Neutrophil (primary cell): ENCODE measurements around the gene ZBTB20.

Experiments used
- H3K27ac ChIP-seq: fragments of 200-600 bp; sonication (generic); 2 replicates; pipeline ENCODE4 v1.5.1; 2016; ENCODE audit warnings: mild to moderate bottlenecking, moderate library complexity
- H3K27me3 ChIP-seq: fragments of 200-600 bp; sonication (generic); 2 replicates; pipeline ENCODE4 v1.6.0; 2016; ENCODE audit warnings: mild to moderate bottlenecking
- H3K36me3 ChIP-seq: fragments of 200-600 bp; sonication (generic); 2 replicates; pipeline ENCODE4 v1.5.1; 2017
- H3K4me1 ChIP-seq, 2 experiments: fragments of 200-600 bp in 1 of 2; sonication (generic) in 1 of 2; 1 replicate in 1 of 2; 2 replicates in 1 of 2; pipeline versions ENCODE4 v1.5.1 to v1.6.1; 2013 to 2016; ENCODE audit warnings: low read depth in 1 of 2, low read length in 1 of 2, mild to moderate bottlenecking in 1 of 2, moderate library complexity in 1 of 2; ENCODE audit not compliant: control insufficient read depth in 1 of 2, insufficient read depth in 1 of 2
- H3K4me3 ChIP-seq, 2 experiments: fragments of 200-600 bp in 1 of 2; sonication (generic) in 1 of 2; 1 replicate in 1 of 2; 2 replicates in 1 of 2; pipeline ENCODE4 v1.5.1; 2013 to 2016; ENCODE audit warnings: low read depth in 1 of 2, low read length in 1 of 2, mild to moderate bottlenecking in 1 of 2, moderate library complexity in 1 of 2
- H3K9me3 ChIP-seq: fragments of 200-600 bp; sonication (generic); 2 replicates; pipeline ENCODE4 v1.5.1; 2016
- TF ChIP-seq, protein P1 (sequence below): fragments of 200-600 bp; sonication (generic); IDR thresholded peaks from 2 replicates; pipeline ENCODE4 v1.5.1; 2016; ENCODE audit warnings: antibody characterized with exemption

ZBTB20 gene

GRCh38 chr3:114454551-114455251 lies 692.4 kb downstream of the ZBTB20 start:
- peaks cover 8 to 11% of the 10 kb centered on the region in 2 experiments for H3K4me1 ChIP-seq
- H3K36me3 ChIP-seq: no peaks in the 10 kb centered on the region
- H3K27ac ChIP-seq: no peak overlapping the region
- no peaks in the 10 kb centered on the region for H3K9me3 ChIP-seq
- TF ChIP-seq, protein P1, sequence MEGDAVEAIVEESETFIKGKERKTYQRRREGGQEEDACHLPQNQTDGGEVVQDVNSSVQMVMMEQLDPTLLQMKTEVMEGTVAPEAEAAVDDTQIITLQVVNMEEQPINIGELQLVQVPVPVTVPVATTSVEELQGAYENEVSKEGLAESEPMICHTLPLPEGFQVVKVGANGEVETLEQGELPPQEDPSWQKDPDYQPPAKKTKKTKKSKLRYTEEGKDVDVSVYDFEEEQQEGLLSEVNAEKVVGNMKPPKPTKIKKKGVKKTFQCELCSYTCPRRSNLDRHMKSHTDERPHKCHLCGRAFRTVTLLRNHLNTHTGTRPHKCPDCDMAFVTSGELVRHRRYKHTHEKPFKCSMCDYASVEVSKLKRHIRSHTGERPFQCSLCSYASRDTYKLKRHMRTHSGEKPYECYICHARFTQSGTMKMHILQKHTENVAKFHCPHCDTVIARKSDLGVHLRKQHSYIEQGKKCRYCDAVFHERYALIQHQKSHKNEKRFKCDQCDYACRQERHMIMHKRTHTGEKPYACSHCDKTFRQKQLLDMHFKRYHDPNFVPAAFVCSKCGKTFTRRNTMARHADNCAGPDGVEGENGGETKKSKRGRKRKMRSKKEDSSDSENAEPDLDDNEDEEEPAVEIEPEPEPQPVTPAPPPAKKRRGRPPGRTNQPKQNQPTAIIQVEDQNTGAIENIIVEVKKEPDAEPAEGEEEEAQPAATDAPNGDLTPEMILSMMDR: no peak
- no peak overlapping the region for H3K4me3 ChIP-seq
- H3K27me3 ChIP-seq: peaks cover 35% of the 10 kb centered on the region

GRCh38 chr3:114453361-114453780 lies 693.7 kb downstream of the ZBTB20 start:
- no peaks in the 10 kb centered on the region for H3K9me3 ChIP-seq
- H3K4me3 ChIP-seq: no peak overlapping the region
- TF ChIP-seq, protein P1: no peak
- H3K36me3 ChIP-seq: no peaks in the 10 kb centered on the region
- H3K27ac ChIP-seq: no peak overlapping the region
- peaks cover 8 to 11% of the 10 kb centered on the region in 2 experiments for H3K4me1 ChIP-seq
- peaks cover 35% of the 10 kb centered on the region for H3K27me3 ChIP-seq

- Histone ChIP-seq H3K27ac (no peak overlapping the region), H3K4me3 (no peak overlapping the region), H3K36me3 (no peaks in the 10 kb centered on the region), H3K27me3 (peaks cover 35% of the 10 kb centered on the region), H3K4me1 (peaks cover 8 to 11% of the 10 kb centered on the region in 2 experiments), H3K9me3 (no peaks in the 10 kb centered on the region)
- TF ChIP-seq, protein P1: no peak
Observed at GRCh38 chr3:114452937-114453336, 694.2 kb downstream of the ZBTB20 start.

DNA sequence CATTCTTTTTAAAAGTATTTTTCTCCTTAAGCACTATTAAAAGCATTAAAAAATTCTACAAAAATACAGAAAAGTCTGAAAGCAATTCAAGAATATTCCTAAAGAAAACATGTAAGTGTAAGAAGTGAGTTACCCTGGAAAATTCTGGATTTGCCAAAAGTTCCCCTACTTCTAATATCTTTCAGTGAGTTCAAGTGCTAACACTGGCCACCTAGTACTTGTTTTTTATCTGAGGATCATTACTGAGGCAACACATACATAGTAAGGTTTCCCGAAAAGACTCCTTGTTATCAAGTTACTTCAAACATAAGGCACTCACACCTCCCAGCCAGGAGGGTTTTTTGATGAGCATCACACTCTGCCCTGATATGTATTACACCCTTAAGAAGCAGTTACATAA lies 694.8 kb downstream of the ZBTB20 start:
- Histone ChIP-seq H3K27ac (no peak overlapping the region), H3K4me1 (peaks cover 8 to 11% of the 10 kb centered on the region in 2 experiments)

DNA sequence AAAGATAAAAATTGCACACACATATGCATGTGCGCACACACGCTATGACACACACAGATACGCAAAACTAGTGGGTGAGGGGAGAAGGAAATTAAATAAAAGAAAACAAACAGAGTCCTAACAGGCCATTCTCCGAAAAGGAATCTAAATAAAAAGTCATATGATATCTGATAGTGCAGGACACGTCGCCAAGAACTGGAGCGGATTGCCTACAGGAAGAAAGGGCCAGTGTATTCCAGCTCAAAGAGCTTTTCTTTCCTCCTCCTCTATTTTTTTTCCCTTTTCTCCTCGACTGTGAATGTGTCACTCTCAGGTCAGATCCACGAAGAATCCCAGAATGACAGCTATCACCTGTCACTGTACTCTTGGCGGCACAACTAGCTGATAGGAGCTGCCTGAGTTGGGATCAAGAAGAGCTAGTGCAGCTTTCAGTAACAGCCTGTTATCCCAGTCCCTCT lies 695.5 kb downstream of the ZBTB20 start:
- H3K27ac ChIP-seq: no peak overlapping the region
- H3K27me3 ChIP-seq: peaks cover 35% of the 10 kb centered on the region
- no peaks in the 10 kb centered on the region for H3K36me3 ChIP-seq
- H3K4me1 ChIP-seq: peaks cover 8 to 11% of the 10 kb centered on the region in 2 experiments
- TF ChIP-seq, protein P1: no peak
- no peak overlapping the region for H3K4me3 ChIP-seq
- H3K9me3 ChIP-seq: no peaks in the 10 kb centered on the region

More for the DNA sequence above, 694.8 kb downstream of the ZBTB20 start:
- H3K9me3 ChIP-seq: no peaks in the 10 kb centered on the region
- H3K36me3 ChIP-seq: no peaks in the 10 kb centered on the region
- peaks cover 35% of the 10 kb centered on the region for H3K27me3 ChIP-seq
- TF ChIP-seq, protein P1: no peak
- H3K4me3 ChIP-seq: no peak overlapping the region
